ENCODE data around the gene TACR1.
A peak's percentile ranks its signal among the peaks of the same experiment; 100 is the strongest.

The TACR1 gene

GRCh38 chr2:75135776-75136400, 63.4 kb downstream of the TACR1 start:
- peaks cover 8% of the 10 kb centered on the region for H3K9me3 Mint-ChIP-seq
- H3K4me3 Mint-ChIP-seq = no peak overlapping the region
- DNase-seq = no peak
- peaks cover 52% of the 10 kb centered on the region for H3K4me1 Mint-ChIP-seq
- peaks cover 7% of the 10 kb centered on the region for H3K36me3 Mint-ChIP-seq (ENCODE audit: low read depth)
- H3K27ac Mint-ChIP-seq = peak overlapping the region; percentile 40
- peaks cover 6% of the 10 kb centered on the region for H3K27me3 Mint-ChIP-seq (ENCODE audit: low read depth, poor library complexity)
- no peak for TF ChIP-seq CTCF (IDR thresholded peaks at IDR 0.05)

DNA sequence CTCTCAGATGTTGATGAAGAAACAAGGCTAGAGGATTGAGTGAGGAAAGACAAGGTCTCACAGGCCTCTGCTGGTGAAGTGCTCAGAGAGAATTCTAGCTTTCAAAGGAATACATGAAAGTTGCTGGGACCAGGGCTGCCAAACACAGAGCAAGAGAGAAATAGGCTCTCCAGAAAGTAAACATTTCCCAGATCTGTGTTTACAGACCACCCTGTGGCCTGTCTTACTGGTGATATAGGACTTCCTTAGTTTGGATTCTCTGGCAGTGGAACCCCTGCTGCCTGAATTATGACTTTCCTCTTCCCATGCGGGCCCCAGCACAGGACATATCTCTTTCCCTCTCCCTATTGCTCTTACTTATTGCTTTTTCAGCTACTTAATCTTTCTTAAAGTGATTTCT, 64.5 kb downstream of the TACR1 start:
- H3K27ac Mint-ChIP-seq = peak overlapping the region; percentile 90
- no peak for TF ChIP-seq CTCF (IDR thresholded peaks at IDR 0.05)
- peaks cover 7% of the 10 kb centered on the region for H3K36me3 Mint-ChIP-seq (ENCODE audit: low read depth)

DNA sequence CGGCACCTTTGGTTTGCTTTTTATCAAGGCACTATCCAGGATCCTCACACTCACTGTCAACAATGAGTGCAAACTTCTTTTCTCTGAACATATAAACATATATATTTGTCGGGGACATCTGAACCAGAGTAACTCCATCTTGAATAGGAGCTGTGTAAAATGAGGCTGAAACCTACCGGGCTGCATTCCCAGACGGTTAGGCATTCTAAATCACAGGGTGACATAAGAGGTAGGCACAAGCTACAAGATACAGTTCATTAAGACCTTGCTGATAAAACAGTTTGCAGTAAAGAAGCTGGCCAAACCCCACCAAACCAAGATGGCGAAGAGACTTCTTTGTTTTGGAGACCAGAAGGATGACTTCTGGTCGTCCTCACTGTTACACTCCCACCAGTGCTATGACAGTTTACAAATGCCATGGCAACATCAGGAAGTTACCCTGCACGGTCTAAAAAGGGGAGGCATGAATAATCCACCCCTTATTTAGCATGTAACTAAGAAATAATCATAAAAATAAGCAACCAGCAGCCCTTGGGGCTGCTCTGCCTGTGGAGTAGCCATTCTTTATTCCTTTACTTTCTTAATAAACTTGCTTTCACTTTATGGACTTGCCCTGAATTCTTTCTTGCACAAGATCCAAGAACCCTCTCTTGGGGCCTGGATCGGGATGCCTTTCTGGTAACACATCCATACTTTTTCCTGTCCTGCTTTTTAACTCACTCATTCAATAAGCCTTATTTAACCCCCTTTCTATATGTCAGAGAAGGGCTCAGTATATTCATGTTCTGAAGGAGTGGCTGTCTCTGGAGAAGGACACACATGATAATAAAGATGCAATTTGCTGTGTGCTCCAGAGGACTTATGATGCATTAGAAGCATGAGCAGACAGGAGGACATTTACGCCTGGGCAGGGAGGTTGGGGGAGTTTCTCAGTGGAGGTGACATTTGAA, 65.4 kb downstream of the TACR1 start:
- Mint-ChIP-seq H3K9me3 (peaks cover 13% of the 10 kb centered on the region), H3K27ac (peak overlapping the region; percentile 90), H3K4me3 (peak overlapping the region; percentile 21), H3K4me1 (peaks cover 52% of the 10 kb centered on the region), H3K36me3 (ENCODE audit: low read depth) (peaks cover 7% of the 10 kb centered on the region), H3K27me3 (ENCODE audit: low read depth, poor library complexity) (peaks cover 3% of the 10 kb centered on the region)
- TF ChIP-seq CTCF (IDR thresholded peaks at IDR 0.05) = no peak
- no peak for DNase-seq

More for the DNA sequence above, 64.5 kb downstream of the TACR1 start:
- peaks cover 6% of the 10 kb centered on the region for H3K27me3 Mint-ChIP-seq (ENCODE audit: low read depth, poor library complexity)
- peak; percentile 6 for DNase-seq
- peaks cover 52% of the 10 kb centered on the region for H3K4me1 Mint-ChIP-seq
- H3K9me3 Mint-ChIP-seq = peaks cover 13% of the 10 kb centered on the region
- peak overlapping the region; percentile 4 for H3K4me3 Mint-ChIP-seq

DNA sequence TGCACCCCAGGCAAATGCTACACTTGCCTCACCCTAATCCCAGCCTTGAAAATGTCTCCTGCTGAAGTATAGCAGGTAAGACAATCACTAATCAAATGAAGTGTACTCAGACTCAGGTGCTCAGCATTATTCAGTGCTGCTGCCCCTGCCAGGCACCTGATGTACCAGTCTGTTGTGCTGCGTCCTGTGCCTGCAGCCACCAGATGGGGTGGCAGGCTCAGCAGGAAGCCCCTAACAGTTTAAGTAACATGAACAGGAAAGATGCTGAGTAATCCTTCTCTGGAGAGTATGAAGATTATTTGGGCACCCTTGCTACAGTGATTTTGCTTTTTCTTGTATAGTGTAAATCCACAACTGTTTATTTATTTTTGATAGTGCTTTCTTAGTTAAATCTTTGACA, 69.1 kb downstream of the TACR1 start:
- no peak for TF ChIP-seq CTCF (IDR thresholded peaks at IDR 0.05)
- DNase-seq = no peak
- peaks cover 24% of the 10 kb centered on the region for H3K36me3 Mint-ChIP-seq (ENCODE audit: low read depth)
- peaks cover 9% of the 10 kb centered on the region for H3K27me3 Mint-ChIP-seq (ENCODE audit: low read depth, poor library complexity)
- H3K9me3 Mint-ChIP-seq = peaks cover 36% of the 10 kb centered on the region
- no peak overlapping the region for H3K4me3 Mint-ChIP-seq
- peaks cover 29% of the 10 kb centered on the region for H3K4me1 Mint-ChIP-seq
- H3K27ac Mint-ChIP-seq = no peak overlapping the region

DNA sequence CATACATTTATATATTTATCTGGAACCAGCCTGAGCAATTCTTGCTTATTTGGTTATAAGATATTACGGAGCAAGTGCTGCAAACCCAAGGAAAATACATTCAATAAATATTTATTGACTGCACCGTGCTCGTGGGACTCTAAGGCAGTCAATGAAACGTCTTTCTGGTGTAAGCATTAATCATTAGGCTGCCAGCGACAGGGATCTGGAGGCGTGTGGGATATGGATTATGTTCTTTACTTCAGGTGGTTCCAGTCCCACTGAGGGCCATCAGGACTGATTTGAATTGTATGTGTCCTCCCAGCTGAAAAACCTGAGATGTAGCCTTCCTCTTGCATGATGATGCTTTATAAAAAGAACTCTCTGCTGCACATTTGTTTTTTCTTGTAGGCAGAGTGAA, 75.4 kb downstream of the TACR1 start:
- Mint-ChIP-seq H3K9me3 (peaks cover 23% of the 10 kb centered on the region), H3K36me3 (ENCODE audit: low read depth) (peaks cover 16% of the 10 kb centered on the region), H3K4me3 (no peak overlapping the region), H3K27ac (no peak overlapping the region), H3K27me3 (ENCODE audit: low read depth, poor library complexity) (peaks cover 19% of the 10 kb centered on the region), H3K4me1 (peaks cover 5% of the 10 kb centered on the region)
- DNase-seq = no peak
- TF ChIP-seq CTCF (IDR thresholded peaks at IDR 0.05) = no peak
